OCI-LY3 (cell line): ENCODE results near the gene PON3.

ENCODE experiments used
- H2AFZ ChIP-seq: fragments of 200-600, 300-600 bp; shearing (Covaris generic); 2 replicates; pipeline ENCODE4 v1.6.0; 2014; ENCODE audit warnings: antibody characterized with exemption, low read depth, low read length
- H3K27ac ChIP-seq: fragments of 200-600, 300-600 bp; sonication (generic); 2 replicates; pipeline ENCODE4 v1.5.1; 2014; ENCODE audit warnings: mild to moderate bottlenecking, low read length, moderate library complexity, mixed read lengths
- H3K27me3 ChIP-seq: fragments of 200-600, 300-600 bp; sonication (generic); 2 replicates; pipeline ENCODE4 v1.6.1; 2014; ENCODE audit warnings: low read depth, low read length, mixed read lengths
- H3K36me3 ChIP-seq: fragments of 200-600, 300-600 bp; sonication (generic); replicated peaks from 2 replicates; pipeline ENCODE3; 2014; ENCODE audit warnings: low read depth, low read length, mixed read lengths
- H3K4me1 ChIP-seq: fragments of 300-600, 200-600 bp; sonication (generic); 2 replicates; pipeline ENCODE4 v1.6.1; 2014; ENCODE audit warnings: low read length, mixed read lengths
- H3K4me2 ChIP-seq: fragments of 200-600, 300-600 bp; sonication (generic); 2 replicates; pipeline ENCODE4 v1.6.1; 2014; ENCODE audit warnings: low read length, mixed read lengths
- H3K4me3 ChIP-seq: fragments of 300-600, 200-600 bp; sonication (generic); 2 replicates; pipeline ENCODE4 v1.5.1; 2014; ENCODE audit warnings: antibody characterized with exemption, mild to moderate bottlenecking, low read length, moderate library complexity
- H3K79me2 ChIP-seq: fragments of 300-600, 200-600 bp; shearing (Covaris generic); 2 replicates; pipeline ENCODE4 v1.6.1; 2014; ENCODE audit warnings: mild to moderate bottlenecking, low read length, mixed read lengths
- H3K9ac ChIP-seq: fragments of 300-600, 200-600 bp; shearing (Covaris generic); 2 replicates; pipeline ENCODE4 v1.6.0; 2014; ENCODE audit warnings: mild to moderate bottlenecking, low read length, moderate library complexity
- H3K9me3 ChIP-seq: fragments of 200-600, 300-600 bp; shearing (Covaris generic); 2 replicates; pipeline ENCODE4 v1.6.1; 2014; ENCODE audit warnings: low read length, mixed read lengths; ENCODE audit not compliant: insufficient read depth
- H4K20me1 ChIP-seq: fragments of 200-600, 300-600 bp; sonication (generic); 2 replicates; pipeline ENCODE4 v1.6.1; 2016; ENCODE audit warnings: low read length, mixed read lengths; ENCODE audit not compliant: insufficient read depth
- CTCF ChIP-seq: fragments of 200-600, 300-600 bp; sonication (generic); IDR thresholded peaks from 2 replicates; pipeline ENCODE4 v1.5.1; 2014; ENCODE audit warnings: antibody characterized with exemption, low read length, low read depth
- EZH2phosphoT487 ChIP-seq: fragments of 200-600 bp; shearing (Covaris generic); IDR thresholded peaks from 2 replicates; pipeline ENCODE4 v1.6.1; 2018; ENCODE audit warnings: antibody characterized with exemption, mixed run types, low read depth

PON3 gene

GRCh38 chr7:95421847-95422444 lies 25.8 kb upstream of the PON3 start:
- Histone ChIP-seq H3K4me2 (no peak overlapping the region), H3K27ac (no peak overlapping the region), H3K4me3 (no peak overlapping the region), H3K36me3 (no peaks in the 10 kb centered on the region), H3K9me3 (no peaks in the 10 kb centered on the region), H4K20me1 (no peaks in the 10 kb centered on the region), H3K9ac (no peak overlapping the region), H2AFZ (no peak overlapping the region), H3K27me3 (no peaks in the 10 kb centered on the region), H3K4me1 (no peaks in the 10 kb centered on the region), H3K79me2 (no peaks in the 10 kb centered on the region)
- TF ChIP-seq CTCF (no peak), EZH2phosphoT487 (no peak)

GRCh38 chr7:95421000-95421846 lies 25.0 kb upstream of the PON3 start:
- Histone ChIP-seq H3K9ac (no peak overlapping the region), H3K79me2 (no peaks in the 10 kb centered on the region), H3K27me3 (no peaks in the 10 kb centered on the region), H3K4me2 (no peak overlapping the region), H3K4me1 (no peaks in the 10 kb centered on the region), H2AFZ (no peak overlapping the region), H3K36me3 (no peaks in the 10 kb centered on the region), H3K9me3 (no peaks in the 10 kb centered on the region), H4K20me1 (no peaks in the 10 kb centered on the region), H3K4me3 (no peak overlapping the region), H3K27ac (no peak overlapping the region)
- no peak for TF ChIP-seq CTCF
- TF ChIP-seq EZH2phosphoT487, result no peak

GRCh38 chr7:95412075-95412474 lies 15.9 kb upstream of the PON3 start:
- H3K4me1 ChIP-seq, result no peaks in the 10 kb centered on the region
- H2AFZ ChIP-seq, result no peak overlapping the region
- no peak overlapping the region for H3K4me3 ChIP-seq
- H3K79me2 ChIP-seq, result no peaks in the 10 kb centered on the region
- H4K20me1 ChIP-seq, result no peaks in the 10 kb centered on the region
- H3K4me2 ChIP-seq, result no peak overlapping the region
- no peak for TF ChIP-seq CTCF
- no peak for TF ChIP-seq EZH2phosphoT487
- H3K27ac ChIP-seq, result no peak overlapping the region
- no peaks in the 10 kb centered on the region for H3K36me3 ChIP-seq
- H3K27me3 ChIP-seq, result no peaks in the 10 kb centered on the region
- H3K9me3 ChIP-seq, result no peaks in the 10 kb centered on the region
- no peak overlapping the region for H3K9ac ChIP-seq

- TF ChIP-seq EZH2phosphoT487 (no peak), CTCF (no peak)
- Histone ChIP-seq H4K20me1 (no peaks in the 10 kb centered on the region), H3K27me3 (no peaks in the 10 kb centered on the region), H2AFZ (no peak overlapping the region), H3K4me3 (no peak overlapping the region), H3K9me3 (no peaks in the 10 kb centered on the region), H3K79me2 (no peaks in the 10 kb centered on the region), H3K4me2 (no peak overlapping the region), H3K9ac (no peak overlapping the region), H3K27ac (no peak overlapping the region), H3K4me1 (no peaks in the 10 kb centered on the region), H3K36me3 (no peaks in the 10 kb centered on the region)
These were observed 15.5 kb upstream of the PON3 start for GRCh38 chr7:95411666-95412065.
